Measurements from ENCODE around the gene SOD2.
"Not testable (repeated sequence)": the region's sequence is repeated elsewhere in the genome, so short reads cannot be mapped to it uniquely, and the experiment has no call there.

Gene SOD2

DNA sequence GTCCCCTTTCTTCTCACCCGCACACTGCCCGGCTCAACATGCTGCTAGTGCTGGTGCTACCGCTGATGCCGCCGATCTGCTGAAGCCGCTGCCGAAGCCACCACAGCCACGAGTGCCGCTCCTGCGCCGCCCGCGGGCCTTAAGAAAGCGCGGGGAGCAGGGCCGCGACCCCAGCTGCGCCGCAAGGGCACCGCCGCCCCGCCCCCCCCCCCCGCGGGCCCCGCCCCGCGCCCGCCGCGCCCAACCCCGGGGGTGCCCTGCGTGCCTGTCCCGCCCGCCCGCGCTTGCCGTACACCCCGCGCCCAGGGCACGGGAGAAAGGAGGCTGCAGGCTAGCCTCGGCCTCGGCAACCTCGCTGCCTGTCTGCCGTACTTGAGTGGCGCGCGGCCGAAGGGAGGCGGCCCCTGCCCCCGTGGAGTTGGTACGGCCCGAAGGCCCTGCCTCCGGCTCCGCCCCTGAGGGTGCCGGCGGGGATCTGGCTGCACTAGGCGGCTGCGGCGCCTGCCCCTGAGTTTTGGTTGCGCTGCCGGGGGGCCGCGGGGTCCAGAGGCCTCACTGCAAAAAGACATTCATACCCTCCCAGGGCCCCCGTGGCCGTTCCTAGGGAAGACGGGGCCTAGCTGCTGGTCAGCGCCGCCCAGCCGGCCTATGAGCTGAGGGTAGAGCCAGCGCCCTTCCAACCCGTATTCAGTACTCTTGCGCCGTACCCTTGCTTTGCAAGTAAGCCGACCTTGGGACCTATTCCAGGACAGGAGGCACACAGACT lies at the start of gene SOD2:
SOD2 (minus strand) TSS at position 114 of the 766 bp plus-strand sequence; CDS start at position 40, 74 bp downstream.
- Histone ChIP-seq H3K27me3 (no peaks in the 10 kb centered on the region), H3K27ac (peak within 1 kb of the TSS; percentile 92 to 94), H3K4me3 (peak within 1 kb of the TSS; percentile 81 to 88), H3K4me1 (peaks cover 0 to 38% (median 18%) of the 10 kb centered on the region in 4 donors), H3K36me3 (peaks cover 8 to 15% (median 13%) of the 10 kb centered on the region in 3 donors), H3K9me3 (no peaks in the 10 kb centered on the region)
- peak; percentile 89 to 92 for DNase-seq
- intact Hi-C loops (cut with DNase I; ENCODE audit: low total_unique reads), result loop anchor here (2.0 to 10.0 kb wide), 4 partner anchors 33 to 251 kb away; partner anchors contain the start of genes MRPL18 and WTAP
- TF ChIP-seq, protein P1, sequence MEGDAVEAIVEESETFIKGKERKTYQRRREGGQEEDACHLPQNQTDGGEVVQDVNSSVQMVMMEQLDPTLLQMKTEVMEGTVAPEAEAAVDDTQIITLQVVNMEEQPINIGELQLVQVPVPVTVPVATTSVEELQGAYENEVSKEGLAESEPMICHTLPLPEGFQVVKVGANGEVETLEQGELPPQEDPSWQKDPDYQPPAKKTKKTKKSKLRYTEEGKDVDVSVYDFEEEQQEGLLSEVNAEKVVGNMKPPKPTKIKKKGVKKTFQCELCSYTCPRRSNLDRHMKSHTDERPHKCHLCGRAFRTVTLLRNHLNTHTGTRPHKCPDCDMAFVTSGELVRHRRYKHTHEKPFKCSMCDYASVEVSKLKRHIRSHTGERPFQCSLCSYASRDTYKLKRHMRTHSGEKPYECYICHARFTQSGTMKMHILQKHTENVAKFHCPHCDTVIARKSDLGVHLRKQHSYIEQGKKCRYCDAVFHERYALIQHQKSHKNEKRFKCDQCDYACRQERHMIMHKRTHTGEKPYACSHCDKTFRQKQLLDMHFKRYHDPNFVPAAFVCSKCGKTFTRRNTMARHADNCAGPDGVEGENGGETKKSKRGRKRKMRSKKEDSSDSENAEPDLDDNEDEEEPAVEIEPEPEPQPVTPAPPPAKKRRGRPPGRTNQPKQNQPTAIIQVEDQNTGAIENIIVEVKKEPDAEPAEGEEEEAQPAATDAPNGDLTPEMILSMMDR (IDR thresholded peaks at IDR 0.05), result no peak

DNA sequence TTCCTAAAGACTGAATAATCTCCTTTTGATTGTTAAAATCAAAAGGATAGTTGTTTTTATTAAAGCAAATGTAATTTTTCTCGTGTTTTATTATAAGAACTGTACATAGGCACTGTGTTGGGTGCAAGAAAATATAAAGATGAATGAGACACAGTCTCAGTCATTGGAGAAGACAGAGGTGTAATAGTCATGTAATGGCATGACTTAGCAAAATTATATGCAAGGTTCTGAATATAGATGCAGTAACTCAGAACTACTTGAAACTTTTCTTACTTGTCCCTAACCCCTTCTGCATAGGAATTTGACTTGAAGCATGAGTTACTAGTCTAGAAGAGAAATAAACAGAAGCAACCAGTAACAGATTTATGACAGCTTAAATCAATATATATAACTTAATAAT lies 49.1 kb upstream of the SOD2 start:
- Histone ChIP-seq H3K4me1 (peaks cover 0 to 11% (median 4%) of the 10 kb centered on the region in 4 donors), H3K9me3 (no peaks in the 10 kb centered on the region), H3K27me3 (no peaks in the 10 kb centered on the region), H3K36me3 (peaks cover 65 to 77% (median 71%) of the 10 kb centered on the region in 3 donors), H3K4me3 (no peak overlapping the region), H3K27ac (no peak overlapping the region)
- intact Hi-C loops (cut with DNase I; ENCODE audit: low total_unique reads), result no loop called here
- no peak for DNase-seq
- TF ChIP-seq, protein P1 (IDR thresholded peaks at IDR 0.05), result no peak

DNA sequence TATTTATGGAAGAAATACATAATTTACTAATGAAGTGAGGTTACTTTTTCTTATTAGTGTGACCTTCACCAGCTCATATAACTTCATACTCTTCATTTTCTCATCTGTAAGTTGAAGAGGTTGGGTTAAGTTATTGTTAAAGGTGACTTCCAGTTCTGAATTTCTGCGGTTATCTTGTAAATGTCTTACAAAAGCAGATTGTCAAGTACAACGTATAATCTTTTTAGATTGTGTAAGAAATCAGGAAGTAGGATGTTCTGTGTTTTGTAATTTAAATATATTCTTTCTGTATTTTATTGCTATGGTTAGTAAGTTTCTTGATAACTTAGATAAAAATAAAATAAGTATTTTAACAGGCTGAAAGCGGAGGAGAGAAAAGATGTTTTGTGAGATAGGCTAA lies 46.3 kb upstream of the SOD2 start:
- no peak for DNase-seq
- peaks cover 0 to 38% (median 12%) of the 10 kb centered on the region in 4 donors for H3K4me1 ChIP-seq
- peaks cover 37 to 49% (median 42%) of the 10 kb centered on the region in 3 donors for H3K36me3 ChIP-seq
- H3K27ac ChIP-seq, result no peak overlapping the region
- TF ChIP-seq, protein P1 (IDR thresholded peaks at IDR 0.05), result no peak
- no peak overlapping the region for H3K4me3 ChIP-seq
- intact Hi-C loops (cut with DNase I; ENCODE audit: low total_unique reads), result no loop called here
- no peaks in the 10 kb centered on the region for H3K27me3 ChIP-seq
- H3K9me3 ChIP-seq, result no peaks in the 10 kb centered on the region

DNA sequence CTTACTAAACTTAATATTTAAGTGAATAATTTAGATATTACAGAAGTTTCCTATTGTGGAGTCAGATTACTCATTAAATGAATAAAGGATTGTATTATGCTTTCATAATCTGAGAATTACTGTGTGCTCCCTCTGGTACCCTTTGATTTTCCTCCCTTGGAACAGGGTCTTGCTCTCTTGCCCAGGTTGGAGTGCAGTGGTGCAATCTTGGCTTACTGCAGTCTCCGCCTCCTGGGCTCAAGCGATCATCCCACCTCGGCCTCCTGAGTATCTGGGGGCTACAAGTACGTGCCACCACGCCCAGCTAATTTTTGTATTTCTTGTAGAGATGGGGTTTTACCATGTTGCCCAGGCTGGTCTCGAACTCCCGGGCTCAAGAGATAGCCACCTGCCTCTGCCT lies 43.9 kb upstream of the SOD2 start:
- DNase-seq, result no peak
- Histone ChIP-seq H3K9me3 (no peaks in the 10 kb centered on the region), H3K4me1 (peaks cover 0 to 63% (median 20%) of the 10 kb centered on the region in 4 donors), H3K36me3 (peaks cover 12 to 25% (median 18%) of the 10 kb centered on the region in 3 donors), H3K4me3 (no peak overlapping the region), H3K27ac (no peak overlapping the region), H3K27me3 (no peaks in the 10 kb centered on the region)
- intact Hi-C loops (cut with DNase I; ENCODE audit: low total_unique reads), result no loop called here
- TF ChIP-seq, protein P1 (IDR thresholded peaks at IDR 0.05), result no peak

DNA sequence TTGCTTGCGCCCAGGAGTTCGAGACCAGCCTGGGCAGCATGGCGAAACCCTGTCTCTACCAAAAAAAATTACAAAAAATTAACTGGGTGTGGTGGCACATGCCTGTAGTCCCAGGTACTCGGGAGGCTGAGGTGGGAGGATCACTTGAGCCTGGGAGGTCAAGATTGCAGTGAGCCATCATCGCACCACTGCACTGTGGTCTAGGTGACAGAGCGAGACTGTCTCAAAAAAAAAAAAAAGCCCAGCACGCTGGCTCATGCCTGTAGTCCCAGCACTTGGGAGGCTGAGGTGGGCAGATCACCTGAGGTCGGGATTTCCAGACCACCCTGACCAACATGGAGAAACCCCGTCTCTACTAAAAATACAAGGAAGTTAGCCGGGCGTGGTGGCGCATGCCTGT lies 40.4 kb upstream of the SOD2 start:
- intact Hi-C loops (cut with DNase I; ENCODE audit: low total_unique reads); DNase-seq: not testable (repeated sequence)
- peaks cover 0 to 90% (median 33%) of the 10 kb centered on the region in 4 donors for H3K4me1 ChIP-seq

DNA sequence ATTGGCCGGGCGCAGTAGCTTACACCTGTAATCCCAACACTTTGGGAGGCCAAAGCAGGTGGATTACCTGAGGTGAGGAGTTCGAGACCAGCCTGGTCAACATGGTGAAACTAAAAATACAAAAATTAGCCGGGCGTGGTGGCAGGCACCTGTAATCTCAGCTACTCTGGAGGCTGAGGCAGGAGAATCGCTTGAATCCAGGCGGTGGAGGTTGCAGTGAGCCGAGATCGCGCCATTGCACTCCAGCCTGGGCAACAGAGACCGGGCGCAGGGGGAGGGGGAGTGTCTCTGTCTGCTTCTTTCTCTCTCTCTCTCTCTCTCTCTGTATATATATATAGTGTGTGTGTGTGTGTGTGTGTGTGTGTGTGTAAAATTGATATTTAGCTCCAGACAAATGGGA lies 39.5 kb upstream of the SOD2 start:
- H3K27ac ChIP-seq; intact Hi-C loops (cut with DNase I; ENCODE audit: low total_unique reads); H3K4me3 ChIP-seq; H3K9me3 ChIP-seq; DNase-seq; H3K36me3 ChIP-seq; H3K27me3 ChIP-seq: not testable (repeated sequence)
- H3K4me1 ChIP-seq, result peaks cover 0 to 89% (median 32%) of the 10 kb centered on the region in 4 donors

More for the DNA sequence above, 40.4 kb upstream of the SOD2 start:
- not testable (repeated sequence) for H3K27ac ChIP-seq, H3K9me3 ChIP-seq, H3K36me3 ChIP-seq, H3K4me3 ChIP-seq, H3K27me3 ChIP-seq
